Testis (tissue), 2 donors: ENCODE results near the gene DMD.
"Not testable (repeated sequence)": the region's sequence is repeated elsewhere in the genome, so short reads cannot be mapped to it uniquely, and the experiment has no call there.

ENCODE experiments used
- POLR2A ChIP-seq: fragments of 450-650 bp; IDR thresholded peaks from one replicate; pipeline ENCODE4 v1.6.1; 2017; ENCODE audit warnings: antibody characterized with exemption, mild to moderate bottlenecking, moderate library complexity
- TF ChIP-seq, protein P1 (sequence below), 3 experiments: fragments of 450-650 bp in 2 of 3; fragments of 200-600 bp in 1 of 3; sonication (generic) in 1 of 3; IDR thresholded peaks; one replicate each; pipeline ENCODE4 v1.5.1; 2016 to 2019; ENCODE audit warnings: antibody characterized with exemption in 3 of 3, mild to moderate bottlenecking in 2 of 3, moderate library complexity in 1 of 3

DNA sequence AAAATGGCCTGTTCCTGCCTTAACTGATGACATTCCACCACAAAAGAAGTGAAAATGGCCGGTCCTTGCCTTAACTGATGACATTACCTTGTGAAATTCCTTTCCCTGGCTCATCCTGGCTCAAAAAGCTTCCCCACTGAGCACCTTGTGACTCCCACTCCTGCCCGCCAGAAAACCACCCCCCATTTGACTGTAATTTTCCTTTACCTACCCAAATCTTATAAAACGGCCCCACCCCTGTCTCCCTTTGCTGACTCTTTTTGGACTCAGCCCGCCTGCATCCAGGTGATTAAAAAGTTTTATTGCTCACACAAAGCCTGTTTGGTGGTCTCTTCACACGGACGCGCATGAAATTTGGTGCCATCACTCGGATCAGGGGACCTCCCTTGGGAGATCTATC, 1833.5 kb downstream of the DMD start:
- TF ChIP-seq, protein P1, sequence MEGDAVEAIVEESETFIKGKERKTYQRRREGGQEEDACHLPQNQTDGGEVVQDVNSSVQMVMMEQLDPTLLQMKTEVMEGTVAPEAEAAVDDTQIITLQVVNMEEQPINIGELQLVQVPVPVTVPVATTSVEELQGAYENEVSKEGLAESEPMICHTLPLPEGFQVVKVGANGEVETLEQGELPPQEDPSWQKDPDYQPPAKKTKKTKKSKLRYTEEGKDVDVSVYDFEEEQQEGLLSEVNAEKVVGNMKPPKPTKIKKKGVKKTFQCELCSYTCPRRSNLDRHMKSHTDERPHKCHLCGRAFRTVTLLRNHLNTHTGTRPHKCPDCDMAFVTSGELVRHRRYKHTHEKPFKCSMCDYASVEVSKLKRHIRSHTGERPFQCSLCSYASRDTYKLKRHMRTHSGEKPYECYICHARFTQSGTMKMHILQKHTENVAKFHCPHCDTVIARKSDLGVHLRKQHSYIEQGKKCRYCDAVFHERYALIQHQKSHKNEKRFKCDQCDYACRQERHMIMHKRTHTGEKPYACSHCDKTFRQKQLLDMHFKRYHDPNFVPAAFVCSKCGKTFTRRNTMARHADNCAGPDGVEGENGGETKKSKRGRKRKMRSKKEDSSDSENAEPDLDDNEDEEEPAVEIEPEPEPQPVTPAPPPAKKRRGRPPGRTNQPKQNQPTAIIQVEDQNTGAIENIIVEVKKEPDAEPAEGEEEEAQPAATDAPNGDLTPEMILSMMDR (IDR thresholded peaks at IDR 0.05), result not testable (repeated sequence)
- not testable (repeated sequence) for TF ChIP-seq POLR2A
